ENCODE measurements around the gene PANK1.

Gene PANK1

DNA sequence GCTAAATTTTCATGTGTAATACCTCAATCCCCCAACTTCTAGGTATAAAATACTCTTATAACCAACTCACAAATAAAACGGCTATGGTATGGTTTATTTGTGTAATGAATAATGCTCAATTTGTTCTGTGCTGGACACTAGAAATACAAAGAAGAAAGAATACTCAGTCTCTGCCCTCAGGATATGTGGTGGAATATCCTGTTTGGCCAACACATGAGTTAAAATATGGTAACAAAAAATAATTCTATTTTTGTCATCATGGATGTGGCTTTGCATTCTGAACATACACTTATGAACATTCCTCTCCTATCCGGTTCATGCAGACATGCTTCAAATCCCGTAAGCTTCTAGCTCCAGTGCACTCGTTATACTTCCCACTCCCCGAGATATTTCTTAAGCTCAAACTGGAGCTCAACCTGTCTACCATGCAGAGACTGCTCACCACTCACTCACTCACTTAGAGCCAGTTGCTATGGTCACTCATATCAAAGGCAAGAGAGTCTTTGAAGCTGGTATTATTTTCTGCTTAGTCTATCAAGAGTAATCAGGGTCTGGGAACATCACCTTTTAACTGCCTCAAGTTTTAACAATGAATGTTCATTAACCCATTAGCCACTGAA is 55.8 kb downstream of the PANK1 start:
- DNase-seq: no peak

DNA sequence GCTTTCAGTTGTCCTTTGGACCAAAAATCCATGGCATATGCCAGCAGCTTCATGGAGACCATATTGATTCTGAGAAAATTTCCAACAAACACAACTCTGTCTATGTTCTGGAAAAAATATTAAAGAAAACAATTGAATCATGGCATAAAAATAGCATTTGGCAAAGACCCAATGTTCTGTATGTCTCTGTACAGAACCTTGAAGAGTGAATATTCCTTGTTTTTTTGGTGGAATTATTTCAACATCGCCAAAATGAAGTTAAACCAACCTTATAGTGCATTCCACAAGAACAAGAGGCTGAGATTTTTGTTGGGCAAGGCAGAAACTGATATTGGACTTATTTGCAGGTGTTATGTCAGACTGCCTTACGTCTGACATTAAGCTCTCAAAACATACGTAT is 56.4 kb downstream of the PANK1 start:
- DNase-seq: no peak
- TF ChIP-seq GATA1 (IDR thresholded peaks at IDR 0.05; ENCODE audit: low read depth, low read length): no peak
- no peak for TF ChIP-seq POLR2A (IDR thresholded peaks at IDR 0.05; ENCODE audit: low read length)

More for the DNA sequence above, 55.8 kb downstream of the PANK1 start:
- no peak for TF ChIP-seq POLR2A (IDR thresholded peaks at IDR 0.05; ENCODE audit: low read length)
- no peak for TF ChIP-seq GATA1 (IDR thresholded peaks at IDR 0.05; ENCODE audit: low read depth, low read length)

DNA sequence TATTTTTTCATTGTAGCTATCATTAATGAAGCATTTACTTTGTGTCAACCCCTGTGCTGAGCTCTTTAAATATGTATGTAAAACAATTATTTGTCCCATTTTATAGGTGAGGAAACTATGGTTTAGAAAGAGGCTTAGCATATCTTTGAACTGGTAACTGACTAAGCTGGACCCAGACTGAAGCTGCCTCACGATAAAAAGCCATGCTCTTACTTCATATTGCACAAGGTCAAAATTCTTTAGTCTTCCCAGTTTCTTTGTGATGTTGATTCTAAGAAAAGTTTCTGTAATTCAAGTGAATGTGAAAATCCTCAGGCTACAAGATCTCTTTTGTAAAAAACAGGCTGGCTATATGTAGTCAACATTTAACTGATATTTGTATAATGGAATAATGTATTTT is 63.0 kb downstream of the PANK1 start:
- TF ChIP-seq POLR2A (IDR thresholded peaks at IDR 0.05; ENCODE audit: low read length) (no peak), GATA1 (IDR thresholded peaks at IDR 0.05; ENCODE audit: low read depth, low read length) (no peak)
- no peak for DNase-seq

DNA sequence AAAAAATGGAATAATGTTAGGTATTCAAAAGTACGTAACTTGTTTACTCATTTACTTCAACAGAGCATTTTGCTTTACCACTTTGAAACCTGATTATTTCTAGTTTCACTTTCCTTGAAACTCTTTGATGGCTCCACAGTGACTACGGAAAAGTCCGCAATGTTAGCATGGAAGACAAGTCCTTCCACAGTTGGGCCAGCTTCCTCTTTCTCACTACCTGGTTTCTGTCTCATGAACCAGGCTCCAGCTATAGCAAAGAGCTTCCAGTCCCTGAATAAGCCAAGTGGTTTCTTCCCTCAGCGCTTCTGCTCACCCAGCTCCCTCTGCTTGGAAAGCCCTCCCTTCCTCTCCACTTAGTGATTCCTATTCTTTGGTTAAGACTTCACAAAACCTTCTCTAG is 64.8 kb downstream of the PANK1 start:
- no peak for DNase-seq
- no peak for TF ChIP-seq GATA1 (IDR thresholded peaks at IDR 0.05; ENCODE audit: low read depth, low read length)

DNA sequence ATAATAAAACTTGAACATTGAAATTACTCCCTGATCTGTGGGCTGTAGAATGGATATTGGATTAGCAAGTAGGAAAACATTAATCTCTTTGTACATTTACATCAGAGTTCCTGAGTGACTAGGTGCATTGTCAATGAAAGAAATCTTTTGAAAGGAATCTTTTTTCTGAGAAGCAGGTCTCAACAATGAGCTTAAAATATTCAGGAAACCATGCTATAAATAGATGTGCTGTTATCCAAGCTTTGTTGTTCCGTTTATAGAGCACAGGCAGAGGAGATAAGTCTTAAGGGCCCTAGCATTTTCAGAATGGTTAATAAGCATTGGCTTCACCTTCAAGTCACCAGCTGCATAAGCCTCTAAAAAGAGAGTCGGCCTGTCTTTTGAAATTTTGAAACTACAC is 68.3 kb downstream of the PANK1 start:
- TF ChIP-seq POLR2A (IDR thresholded peaks at IDR 0.05; ENCODE audit: low read length): no peak
- no peak for TF ChIP-seq GATA1 (IDR thresholded peaks at IDR 0.05; ENCODE audit: low read depth, low read length)
- no peak for DNase-seq

DNA sequence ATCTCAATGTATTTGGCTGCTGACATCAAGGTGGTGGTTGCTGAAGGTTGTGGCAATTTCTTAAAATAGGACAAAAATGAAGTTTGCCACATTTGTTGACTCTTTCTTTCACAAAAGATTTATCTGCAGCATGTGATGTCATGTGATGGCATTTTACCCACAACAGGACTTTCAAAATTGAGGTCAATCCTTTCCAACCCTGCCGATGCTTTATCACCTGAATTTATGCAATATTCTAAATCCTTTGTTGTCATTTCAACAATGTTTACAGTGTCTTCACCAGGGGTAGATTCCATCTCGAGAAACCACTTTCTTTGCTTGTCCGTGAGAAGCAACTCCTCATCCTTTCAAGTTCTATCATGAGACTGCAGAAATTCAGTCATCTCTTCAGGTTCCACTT is 69.0 kb downstream of the PANK1 start:
- DNase-seq: no peak
- TF ChIP-seq GATA1 (IDR thresholded peaks at IDR 0.05; ENCODE audit: low read depth, low read length) (no peak), POLR2A (IDR thresholded peaks at IDR 0.05; ENCODE audit: low read length) (no peak)

DNA sequence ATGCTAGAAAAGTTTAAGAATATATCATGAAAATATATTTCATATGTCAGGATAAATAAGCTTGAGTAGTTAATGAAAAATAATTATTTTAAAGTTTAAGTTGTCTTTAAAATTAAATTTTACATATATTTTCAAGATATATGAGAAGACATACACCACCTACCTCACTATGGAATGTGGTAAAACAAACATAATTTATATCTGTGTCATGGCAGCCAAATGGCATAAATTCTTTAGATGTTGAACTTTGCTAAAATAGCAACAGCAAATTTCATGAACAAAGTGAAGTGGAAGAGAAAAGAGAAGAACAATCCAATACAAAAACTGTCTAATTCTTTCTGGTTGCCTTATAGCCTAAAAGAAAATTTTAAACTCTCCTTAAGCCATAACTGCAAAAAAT is 70.0 kb downstream of the PANK1 start:
- no peak for TF ChIP-seq GATA1 (IDR thresholded peaks at IDR 0.05; ENCODE audit: low read depth, low read length)
- TF ChIP-seq POLR2A (IDR thresholded peaks at IDR 0.05; ENCODE audit: low read length): no peak
- DNase-seq: no peak

DNA sequence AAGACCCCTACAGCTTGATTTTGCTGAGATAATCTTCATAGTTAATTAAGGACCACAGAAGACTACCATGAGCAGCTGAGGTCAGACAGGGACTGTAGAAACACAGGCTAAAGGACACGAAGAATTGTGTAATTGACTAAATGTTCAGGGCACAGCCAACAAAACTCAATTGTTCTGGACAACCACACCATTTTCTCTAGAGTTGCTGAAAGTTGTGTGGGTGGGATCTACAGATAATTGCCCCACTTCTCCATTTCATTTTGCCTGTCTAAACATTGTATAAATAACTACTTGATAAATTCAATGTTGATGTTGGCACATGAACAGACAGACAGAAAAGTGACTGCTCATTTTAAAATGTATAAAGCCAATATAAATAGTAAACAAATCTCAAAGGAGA is 70.7 kb downstream of the PANK1 start:
- TF ChIP-seq GATA1 (IDR thresholded peaks at IDR 0.05; ENCODE audit: low read depth, low read length) (no peak), POLR2A (IDR thresholded peaks at IDR 0.05; ENCODE audit: low read length) (no peak)
- no peak for DNase-seq

DNA sequence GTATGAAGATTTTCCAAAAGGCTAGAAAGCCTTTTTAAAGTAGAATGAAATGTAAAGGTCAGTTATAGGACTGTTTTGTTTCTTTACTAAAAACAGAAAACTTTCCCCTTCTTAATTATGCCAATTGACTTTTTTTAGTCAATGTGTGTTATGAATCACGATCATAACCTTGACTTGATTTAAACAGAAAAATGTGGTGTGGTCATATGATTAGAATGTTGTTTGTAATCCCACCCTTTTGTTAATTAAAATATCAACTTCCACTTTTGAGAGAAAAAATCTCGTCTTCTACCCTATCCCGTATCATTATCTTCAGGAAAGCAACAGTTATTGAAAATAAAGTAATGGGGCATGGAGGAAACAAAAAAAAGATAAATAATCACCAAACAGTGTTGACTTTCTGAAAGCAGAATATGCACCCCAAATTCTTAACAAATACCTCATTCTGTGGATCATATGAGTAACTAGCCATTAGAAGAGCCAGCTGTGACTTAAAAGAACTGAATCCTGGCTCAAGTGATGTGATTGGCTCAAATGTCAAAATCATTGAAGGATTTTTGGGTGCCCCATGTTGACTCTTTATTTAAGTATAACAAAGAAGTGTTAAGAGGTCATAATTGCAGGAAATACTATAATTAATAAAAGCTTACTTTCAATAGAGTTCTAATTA is 77.3 kb downstream of the PANK1 start:
- DNase-seq: no peak
- no peak for TF ChIP-seq GATA1 (IDR thresholded peaks at IDR 0.05; ENCODE audit: low read depth, low read length)
- TF ChIP-seq POLR2A (IDR thresholded peaks at IDR 0.05; ENCODE audit: low read length): no peak

DNA sequence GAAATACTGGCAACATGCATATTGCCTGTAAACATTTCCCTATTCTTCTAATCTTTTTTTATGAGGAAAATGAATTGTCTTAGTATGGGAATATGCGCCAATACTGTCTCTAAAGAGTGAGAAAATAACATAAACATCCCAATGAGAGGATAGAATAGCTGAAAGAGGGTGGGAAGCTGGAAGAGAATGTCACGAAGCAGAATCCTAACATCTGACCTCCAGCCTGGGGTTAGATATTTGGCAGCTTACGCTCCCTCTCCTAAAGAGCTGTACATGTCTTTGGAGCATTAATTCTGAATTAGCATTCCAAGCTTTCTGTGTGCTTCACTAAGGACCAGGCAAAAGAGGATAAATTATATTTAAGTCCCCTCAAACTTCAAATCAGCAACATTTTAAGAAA is 78.0 kb downstream of the PANK1 start:
- DNase-seq: no peak
- TF ChIP-seq GATA1 (IDR thresholded peaks at IDR 0.05; ENCODE audit: low read depth, low read length) (no peak), POLR2A (IDR thresholded peaks at IDR 0.05; ENCODE audit: low read length) (no peak)

DNA sequence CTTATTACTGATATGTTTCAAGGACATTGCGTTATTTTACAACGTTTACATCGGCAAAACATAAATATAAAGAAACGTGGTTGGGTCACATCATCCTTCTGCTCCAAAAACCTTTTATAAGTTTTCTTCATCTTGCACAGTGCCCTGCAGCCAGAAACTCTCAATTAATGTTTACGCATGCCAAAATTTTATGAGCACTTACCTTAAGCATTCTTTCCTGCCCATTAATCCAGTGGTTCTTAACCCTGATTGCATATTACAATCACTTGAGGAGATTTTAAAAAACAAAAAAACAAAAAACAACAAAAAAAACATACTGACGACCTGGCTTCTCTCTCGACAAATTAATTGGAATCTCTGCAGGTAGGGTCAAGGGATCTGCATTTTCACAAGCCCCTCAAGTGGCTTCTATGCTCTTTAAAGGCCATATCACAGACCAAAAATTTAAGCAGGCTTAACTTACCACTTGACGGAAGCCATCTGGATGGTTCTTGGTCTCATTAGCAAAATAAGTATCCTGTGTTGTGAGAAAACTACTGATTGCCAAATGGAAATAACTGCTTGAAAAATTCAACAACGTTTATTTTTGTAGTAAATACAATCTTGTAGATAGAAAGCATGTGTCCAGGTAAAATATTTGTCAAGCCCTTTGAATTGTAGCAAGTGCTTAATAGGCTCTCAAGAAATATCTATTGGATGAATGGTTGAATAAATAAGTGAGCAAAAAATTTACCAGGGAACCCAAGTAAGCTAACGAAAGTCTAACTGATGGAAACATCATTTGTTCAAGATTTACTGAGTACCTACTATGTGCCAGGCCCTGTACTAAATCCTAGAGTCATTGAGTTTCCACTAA is 78.7 kb downstream of the PANK1 start:
- TF ChIP-seq GATA1 (IDR thresholded peaks at IDR 0.05; ENCODE audit: low read depth, low read length) (no peak), POLR2A (IDR thresholded peaks at IDR 0.05; ENCODE audit: low read length) (no peak)
- no peak for DNase-seq

DNA sequence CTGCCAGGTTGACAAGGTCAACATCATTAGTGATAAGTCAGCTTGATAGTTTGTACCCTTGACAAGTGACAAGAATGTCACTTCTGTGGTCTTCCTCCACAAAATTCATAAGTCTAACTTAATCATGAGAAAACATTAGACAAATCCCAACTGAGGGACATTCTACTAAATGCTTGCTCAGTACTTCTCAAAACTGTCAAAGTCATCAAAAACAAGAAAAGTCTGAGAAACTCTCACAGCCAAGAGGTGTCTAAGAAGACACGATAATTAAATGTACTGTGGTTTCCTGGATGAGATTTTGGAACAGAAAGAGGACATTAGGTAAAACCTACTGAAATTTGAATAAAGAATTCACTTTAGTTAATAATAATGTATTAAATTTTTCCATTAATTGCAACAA is 79.9 kb downstream of the PANK1 start:
- DNase-seq: no peak
- TF ChIP-seq GATA1 (IDR thresholded peaks at IDR 0.05; ENCODE audit: low read depth, low read length) (no peak), POLR2A (IDR thresholded peaks at IDR 0.05; ENCODE audit: low read length) (no peak)

DNA sequence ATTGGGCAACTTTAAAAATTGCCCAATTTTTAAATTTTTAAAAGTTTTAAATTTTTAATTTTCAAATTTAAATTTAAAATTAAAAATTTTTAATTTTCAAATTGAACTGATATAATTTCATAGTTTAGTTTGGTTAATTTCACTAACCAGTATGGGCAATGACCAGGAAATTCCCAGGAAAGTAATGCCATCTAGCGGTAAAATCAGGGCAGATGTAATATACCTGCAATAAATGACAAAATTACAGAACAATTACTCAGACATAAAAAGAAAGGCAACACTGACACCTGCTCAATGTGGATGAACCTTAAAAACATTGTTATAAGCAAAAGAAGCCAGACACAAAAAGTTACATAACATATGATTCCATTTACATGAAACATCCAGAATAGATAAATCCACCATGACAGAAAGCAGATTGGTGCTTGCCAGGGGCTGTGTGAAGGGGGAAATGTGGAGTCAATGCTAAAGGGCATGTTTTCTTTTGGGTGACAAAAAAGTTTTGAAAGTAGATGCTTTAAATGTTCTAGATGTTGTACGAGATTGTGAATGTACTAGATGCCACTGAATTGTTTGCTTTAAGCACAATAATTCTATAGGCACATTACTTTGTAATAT is 81.1 kb downstream of the PANK1 start:
- no peak for TF ChIP-seq POLR2A (IDR thresholded peaks at IDR 0.05; ENCODE audit: low read length)
- peak; percentile 45 to 70 for DNase-seq

DNA sequence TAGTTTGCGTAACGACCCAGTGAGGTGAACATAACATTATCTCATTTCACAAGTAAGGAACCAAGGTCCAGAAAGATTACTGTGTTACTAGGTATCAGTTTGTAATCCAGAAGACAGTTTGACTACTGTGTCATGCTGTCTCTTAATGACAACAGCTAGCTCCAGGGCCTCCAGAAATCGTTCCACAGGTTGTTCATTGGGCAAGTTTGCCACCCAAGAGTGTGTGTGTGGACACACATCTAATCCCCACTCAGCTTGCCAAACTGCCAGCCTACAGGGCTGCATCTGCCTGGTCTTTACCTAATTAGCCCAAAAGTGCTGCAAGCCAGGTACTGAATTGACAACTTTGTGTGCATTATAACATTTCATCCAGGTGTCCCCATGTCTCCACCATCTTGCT is 81.7 kb downstream of the PANK1 start:
- no peak for TF ChIP-seq POLR2A (IDR thresholded peaks at IDR 0.05; ENCODE audit: low read length)
- no peak for DNase-seq

All from erythroblast (primary cell).